DND-41 (cell line): ENCODE measurements around the gene DDO.

ENCODE experiments used
- ATAC-seq: fragments of 200-7000 bp; cut with Tn5 transposase; 3 replicates; pipeline ENCODE4 v1.9.1; 2021; ENCODE audit warnings: low read depth; ENCODE audit not compliant: insufficient read depth
- DNase-seq: peaks from one replicate; pipeline ENCODE4 v3.0.0-alpha.2; 2020
- H2AFZ ChIP-seq: 2 replicates; pipeline ENCODE4 v1.6.0; 2012; ENCODE audit warnings: low read depth, low read length
- H3K27ac ChIP-seq: 2 replicates; pipeline ENCODE4 v1.5.1; 2012; ENCODE audit warnings: low read length, inconsistent platforms
- H3K27me3 ChIP-seq: fragments of 200-600 bp; sonication (generic); 2 replicates; pipeline ENCODE4 v1.6.0; 2012; ENCODE audit warnings: low read length, mild to moderate bottlenecking, inconsistent platforms; ENCODE audit not compliant: insufficient read depth, poor library complexity
- H3K36me3 ChIP-seq: 2 replicates; pipeline ENCODE4 v1.5.1; 2012; ENCODE audit warnings: low read length, inconsistent platforms; ENCODE audit not compliant: insufficient read depth
- H3K4me1 ChIP-seq: 2 replicates; pipeline ENCODE4 v1.5.1; 2012; ENCODE audit warnings: mild to moderate bottlenecking, low read length; ENCODE audit not compliant: insufficient read depth
- H3K4me2 ChIP-seq: 2 replicates; pipeline ENCODE4 v1.6.0; 2012; ENCODE audit warnings: mild to moderate bottlenecking, moderate library complexity, low read length, inconsistent platforms; ENCODE audit not compliant: insufficient read depth
- H3K4me3 ChIP-seq, 2 experiments: fragments of 200-600 bp in 1 of 2; shearing (Covaris generic) in 1 of 2; 2 replicates each; pipeline ENCODE4 v1.5.1; 2012 to 2016; ENCODE audit warnings: inconsistent platforms in 2 of 2, low read length in 2 of 2, mild to moderate bottlenecking in 2 of 2, low read depth in 1 of 2, moderate library complexity in 1 of 2
- H3K79me2 ChIP-seq: 2 replicates; pipeline ENCODE4 v1.6.0; 2012; ENCODE audit warnings: low read length, inconsistent platforms; ENCODE audit not compliant: insufficient read depth
- H3K9ac ChIP-seq: 2 replicates; pipeline ENCODE4 v1.6.0; 2012; ENCODE audit warnings: low read depth, mild to moderate bottlenecking, inconsistent platforms, low read length, moderate library complexity
- H3K9me3 ChIP-seq: 2 replicates; pipeline ENCODE4 v1.5.1; 2012; ENCODE audit warnings: low read length, moderate library complexity, mild to moderate bottlenecking, inconsistent platforms; ENCODE audit not compliant: insufficient read depth, severe bottlenecking
- H4K20me1 ChIP-seq: 2 replicates; pipeline ENCODE4 v1.6.0; 2012; ENCODE audit warnings: low read length; ENCODE audit not compliant: insufficient read depth
- CTCF ChIP-seq: IDR thresholded peaks from 2 replicates; pipeline ENCODE4 v1.5.1; 2012; ENCODE audit warnings: borderline replicate concordance, low read length, moderate library complexity, mild to moderate bottlenecking; ENCODE audit not compliant: poor library complexity, severe bottlenecking; ENCODE audit errors: extremely low read depth
- EZH2 ChIP-seq: IDR thresholded peaks from 3 replicates; pipeline ENCODE4 v1.6.1; 2012; ENCODE audit warnings: borderline replicate concordance, low read depth, mild to moderate bottlenecking, moderate library complexity, low read length, inconsistent platforms; ENCODE audit not compliant: severe bottlenecking

The DDO gene

DNA sequence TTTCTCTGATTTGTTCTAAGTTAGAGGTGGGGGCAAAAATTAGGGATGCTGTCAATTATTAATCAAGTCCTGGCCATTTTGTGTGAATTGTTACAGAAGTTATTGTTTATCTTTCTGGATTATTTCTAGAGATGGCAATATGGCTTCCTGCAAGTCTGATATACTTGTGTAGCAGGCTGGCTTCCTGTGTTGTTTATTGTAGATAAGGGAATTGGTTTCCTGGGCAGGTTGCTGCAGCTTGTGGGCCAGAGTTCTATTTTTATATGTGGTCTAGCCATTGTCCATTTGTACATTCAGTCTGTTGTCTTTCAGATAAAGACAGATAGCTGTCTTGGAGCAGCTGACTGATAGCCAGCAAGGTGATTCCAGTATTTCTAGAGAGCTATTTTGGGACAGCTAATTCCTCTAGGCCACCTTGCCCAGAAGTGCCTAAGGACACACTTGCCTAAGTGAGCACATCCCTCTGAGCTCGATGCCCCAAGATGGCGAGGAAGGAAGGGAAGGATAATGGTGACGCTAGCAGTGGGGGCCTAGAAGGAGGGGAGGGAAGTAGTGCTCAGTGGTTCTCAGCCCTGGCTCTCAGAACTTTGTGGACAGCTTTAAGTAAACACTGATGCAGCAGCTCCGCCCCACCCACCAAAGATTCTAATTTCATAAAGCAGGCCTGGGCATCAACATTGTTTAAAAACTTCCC is 25.5 kb downstream of the DDO start:
- no peaks in the 10 kb centered on the region for H3K4me1 ChIP-seq
- ATAC-seq (no peak), DNase-seq (no peak)
- no peak overlapping the region for H3K27ac ChIP-seq
- no peak overlapping the region for H3K4me2 ChIP-seq
- peaks cover 2% of the 10 kb centered on the region for H3K27me3 ChIP-seq
- H4K20me1 ChIP-seq, result no peaks in the 10 kb centered on the region
- H3K9me3 ChIP-seq, result no peaks in the 10 kb centered on the region
- no peak overlapping the region for H2AFZ ChIP-seq
- no peaks in the 10 kb centered on the region for H3K36me3 ChIP-seq
- H3K79me2 ChIP-seq, result no peaks in the 10 kb centered on the region
- no peak overlapping the region for H3K4me3 ChIP-seq
- H3K9ac ChIP-seq, result no peak overlapping the region
- TF ChIP-seq EZH2, result no peak
- TF ChIP-seq CTCF, result no peak

DNA sequence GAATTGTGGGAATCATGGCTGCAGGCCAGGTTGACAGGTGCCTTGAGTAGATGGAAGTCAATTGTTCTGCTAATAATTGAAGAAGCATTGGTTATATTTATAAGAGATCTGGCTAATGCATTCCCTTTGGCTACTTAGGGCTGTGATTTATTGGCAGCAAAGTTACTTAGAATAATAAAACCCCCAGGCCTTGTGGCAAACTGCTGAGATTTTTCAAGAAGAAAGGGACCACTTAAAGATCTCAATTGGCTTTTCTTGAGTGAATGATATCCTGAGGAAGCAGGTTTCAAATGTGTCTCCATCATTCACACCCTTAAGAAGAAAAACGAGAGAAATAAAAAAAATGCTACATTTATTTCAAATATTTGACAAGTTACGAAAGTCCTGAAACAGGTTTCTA is 27.4 kb downstream of the DDO start:
- Histone ChIP-seq H3K36me3 (no peaks in the 10 kb centered on the region), H3K79me2 (no peaks in the 10 kb centered on the region), H3K9ac (no peak overlapping the region), H3K27ac (no peak overlapping the region), H3K9me3 (no peaks in the 10 kb centered on the region), H3K4me1 (no peaks in the 10 kb centered on the region), H2AFZ (no peak overlapping the region), H3K4me3 (no peak overlapping the region), H4K20me1 (no peaks in the 10 kb centered on the region), H3K4me2 (no peak overlapping the region), H3K27me3 (peaks cover 2% of the 10 kb centered on the region)
- no peak for DNase-seq
- ATAC-seq, result no peak
- TF ChIP-seq CTCF, result no peak
- TF ChIP-seq EZH2, result no peak

DNA sequence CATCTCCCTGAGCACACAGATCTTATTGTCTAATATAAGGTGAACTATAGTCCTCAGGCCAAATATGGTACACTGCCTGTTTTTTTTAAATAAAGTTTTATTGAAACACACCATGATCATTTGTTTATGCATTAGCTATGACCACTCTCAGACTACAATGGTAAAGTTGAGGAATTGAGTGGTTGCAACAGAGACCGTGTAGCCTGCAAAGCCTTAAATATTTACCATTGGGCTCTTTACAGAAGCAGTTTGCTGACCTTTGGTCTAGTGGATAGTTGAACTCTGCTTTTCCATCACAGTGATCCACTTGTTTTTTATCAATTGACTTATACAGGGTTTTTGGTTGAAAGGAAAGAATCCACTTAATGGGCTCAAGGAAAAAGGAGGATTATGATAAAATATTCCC is 29.9 kb downstream of the DDO start:
- Histone ChIP-seq H3K79me2 (no peaks in the 10 kb centered on the region), H3K9ac (no peak overlapping the region), H3K27me3 (peaks cover 2% of the 10 kb centered on the region), H3K36me3 (no peaks in the 10 kb centered on the region), H3K4me2 (no peak overlapping the region), H3K9me3 (no peaks in the 10 kb centered on the region), H3K4me3 (no peak overlapping the region), H4K20me1 (no peaks in the 10 kb centered on the region), H2AFZ (no peak overlapping the region), H3K27ac (no peak overlapping the region), H3K4me1 (no peaks in the 10 kb centered on the region)
- ATAC-seq (no peak), DNase-seq (no peak)
- TF ChIP-seq CTCF (no peak), EZH2 (no peak)
